ENCODE measurements around the gene SECTM1. TPM values are rescaled to one million over a fixed set of nuclear protein-coding genes. Genes with fewer than 3 reads are reported as not detected.

The SECTM1 gene
- total RNA-seq: 39.7 and 198 TPM in 2 replicates

DNA sequence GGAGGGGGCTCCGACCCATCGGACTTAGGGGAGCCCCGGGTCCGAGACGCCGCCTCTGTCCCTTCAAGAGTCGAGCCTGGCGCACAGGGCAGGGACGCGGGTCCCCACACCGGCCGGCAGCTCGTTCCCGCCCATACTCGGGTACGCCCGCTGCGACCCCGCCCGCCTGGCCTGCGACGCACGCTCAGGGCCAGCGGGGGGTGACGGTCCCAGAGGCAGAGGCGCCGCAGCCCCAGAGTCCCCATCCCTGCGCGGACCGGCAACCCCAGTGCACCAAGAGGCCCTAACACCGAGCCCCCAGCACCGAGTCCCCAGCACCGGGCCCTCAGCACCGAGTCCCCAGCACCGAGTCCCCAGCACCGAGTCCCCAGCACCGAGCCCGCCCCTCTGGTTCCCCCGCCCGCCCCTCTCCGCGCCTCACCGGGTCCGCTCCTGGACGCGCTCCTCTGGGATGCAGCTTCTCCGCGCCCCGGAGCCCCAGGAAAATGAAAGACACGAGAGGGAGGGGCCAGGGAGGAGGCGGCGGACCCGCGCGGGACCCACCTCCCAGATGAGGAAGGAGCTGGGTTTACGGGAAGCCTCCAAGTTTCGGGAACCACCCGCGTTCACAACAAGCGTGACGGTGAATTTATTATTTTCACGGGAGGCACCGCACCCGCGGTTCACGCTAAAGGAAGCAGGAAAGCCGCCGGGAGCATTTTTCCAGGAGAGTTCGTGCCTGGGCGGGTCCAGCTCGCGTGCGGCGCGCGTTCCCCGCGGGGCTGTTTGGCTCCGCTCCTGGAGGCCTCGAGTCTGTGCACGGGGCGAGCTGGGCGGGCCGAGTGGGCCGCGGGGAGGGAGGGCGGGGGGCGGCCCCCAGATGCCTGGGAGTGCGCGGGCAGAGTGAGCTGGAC, at the start of gene SECTM1:
Gene SECTM1 (minus strand): TSS at position 488 of the 893 bp plus-strand sequence. CDS start 6,526 bp downstream, outside the sequence.

DNA sequence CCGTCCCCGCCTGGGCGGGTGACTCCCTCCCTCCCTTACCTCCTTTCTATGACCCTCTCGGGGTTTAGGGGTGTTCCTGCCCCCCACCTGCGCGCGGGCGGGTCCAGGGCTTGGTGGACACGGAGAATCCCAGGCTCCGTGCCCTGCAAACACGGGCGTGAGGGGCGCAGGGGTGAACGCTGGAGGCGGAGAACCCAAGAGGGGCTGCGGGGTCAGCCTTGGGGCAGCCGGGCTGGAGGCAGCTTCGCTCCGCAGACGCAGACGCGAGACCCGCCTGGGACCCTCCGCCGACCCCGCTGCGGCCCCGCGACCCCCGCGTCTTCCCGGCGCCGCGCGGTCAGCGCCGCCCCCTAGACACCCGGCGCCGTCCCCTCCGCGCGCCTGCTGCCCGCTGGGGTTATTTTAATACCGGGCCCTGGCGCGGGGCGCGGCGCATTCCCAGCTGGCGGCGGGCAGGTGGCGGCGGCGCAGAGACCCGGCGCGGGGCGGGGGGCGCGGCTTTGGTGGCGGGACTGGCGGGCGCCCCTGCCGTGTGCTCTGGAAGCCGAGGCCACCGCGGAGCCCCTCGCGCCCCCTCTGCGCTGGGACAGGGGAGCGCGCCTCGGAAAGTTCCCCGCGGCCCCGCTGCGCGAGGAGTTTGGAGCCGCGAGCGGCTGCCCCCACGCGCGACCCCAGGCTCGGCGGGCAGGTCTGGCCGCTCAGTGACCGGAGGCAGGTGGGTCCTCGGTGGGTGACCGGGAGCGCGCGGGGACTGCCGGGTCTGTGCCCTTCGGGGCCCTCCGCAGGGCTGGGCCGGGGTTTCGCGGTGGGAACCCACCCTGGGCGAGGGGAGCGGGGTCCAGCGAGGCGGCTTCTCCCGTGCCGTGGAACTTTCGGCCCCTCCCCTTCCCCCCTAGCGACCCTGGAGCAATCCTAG, 38.0 kb upstream of the SECTM1 start, which contains the start of gene UTS2R:
Gene UTS2R (plus strand): TSS at position 433 of the 916 bp plus-strand sequence. CDS start 2,560 bp downstream, outside the sequence.

DNA sequence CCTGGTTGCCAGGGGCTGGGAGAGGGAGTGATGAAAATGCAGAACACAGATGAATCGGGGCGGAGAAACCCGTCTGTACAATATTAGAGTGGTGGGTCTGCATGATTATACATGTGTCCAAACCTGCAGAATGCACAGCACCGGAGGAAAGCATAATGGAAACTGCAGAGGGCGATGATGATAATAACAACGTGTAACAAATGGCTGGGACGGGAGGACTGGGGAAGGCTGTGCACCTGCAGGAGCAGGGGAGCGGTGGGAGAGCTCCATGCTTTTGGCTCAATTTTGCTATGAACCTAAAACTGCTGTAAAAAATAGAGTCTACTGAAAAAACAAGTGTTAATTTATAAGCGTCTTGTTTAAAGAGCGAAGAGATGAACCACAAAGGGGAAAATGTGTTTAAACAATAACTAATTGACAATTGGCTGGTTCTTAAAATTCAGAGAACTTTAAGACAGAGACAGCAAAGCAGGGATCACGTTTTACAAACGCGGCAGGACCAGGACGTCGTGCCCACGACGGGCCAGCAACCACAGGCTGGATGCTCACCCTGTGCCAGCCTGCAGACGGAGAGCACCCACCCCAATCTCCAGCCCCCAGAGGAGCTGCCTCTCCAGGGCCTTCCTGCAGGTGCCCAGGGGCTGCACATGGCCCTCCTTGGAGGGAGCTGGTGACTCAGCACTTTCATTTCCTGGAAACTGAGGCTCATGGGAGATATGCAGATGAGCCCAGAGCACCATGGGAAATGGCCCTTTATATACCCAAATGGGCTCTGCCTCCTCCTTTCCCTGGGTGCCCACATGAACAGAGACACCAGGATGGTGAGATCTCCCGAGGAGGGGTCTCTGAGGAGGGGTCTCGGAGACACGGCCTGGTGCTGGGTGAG, 25.1 kb upstream of the SECTM1 start, which contains the start of gene TEX19:
Gene TEX19 (plus strand): TSS at position 783 of the 886 bp plus-strand sequence. CDS start 2,904 bp downstream, outside the sequence.

DNA sequence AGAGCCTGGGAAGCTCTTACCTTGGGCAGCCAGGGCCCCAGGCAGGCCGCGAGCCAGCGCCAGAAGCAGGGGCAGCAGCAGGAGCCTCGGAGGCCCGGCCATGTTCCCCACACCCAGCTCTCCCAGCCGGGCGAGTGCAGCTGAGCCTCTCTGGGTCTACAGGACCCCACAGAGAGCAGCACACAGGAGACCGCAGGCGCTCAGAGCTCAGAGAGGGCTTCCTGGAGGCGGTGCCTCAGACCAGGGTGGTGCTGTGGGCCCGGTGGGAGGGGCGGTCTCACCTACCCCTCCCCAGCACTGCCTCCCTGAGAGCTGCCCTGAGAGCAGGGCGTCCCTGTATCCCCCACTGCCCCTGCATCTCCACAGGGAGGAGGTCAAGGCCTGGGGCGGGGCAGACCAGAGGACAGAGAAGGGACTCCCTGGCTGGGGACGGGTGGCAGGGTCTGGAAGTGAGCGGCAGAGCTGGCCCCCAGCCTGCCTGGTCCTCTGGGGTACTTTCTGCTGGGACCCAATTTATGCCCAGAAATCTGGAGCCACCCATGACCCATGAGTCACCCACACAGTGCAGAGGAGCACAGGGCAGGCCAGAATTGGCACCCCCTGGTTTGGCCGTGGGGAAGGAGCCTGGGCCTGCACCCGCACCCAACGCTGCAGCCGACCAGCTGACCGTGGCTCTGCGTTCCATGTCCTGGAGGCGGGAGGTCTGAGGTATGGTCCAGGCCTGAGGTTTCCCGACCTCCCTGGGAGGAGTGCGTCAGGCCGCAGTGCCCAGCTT, 16.0 kb downstream of the SECTM1 start, which contains the start of gene CD7:
Gene CD7 (minus strand): TSS at position 215 of the 775 bp plus-strand sequence. CDS start 113 bp downstream, at position 102.

DNA sequence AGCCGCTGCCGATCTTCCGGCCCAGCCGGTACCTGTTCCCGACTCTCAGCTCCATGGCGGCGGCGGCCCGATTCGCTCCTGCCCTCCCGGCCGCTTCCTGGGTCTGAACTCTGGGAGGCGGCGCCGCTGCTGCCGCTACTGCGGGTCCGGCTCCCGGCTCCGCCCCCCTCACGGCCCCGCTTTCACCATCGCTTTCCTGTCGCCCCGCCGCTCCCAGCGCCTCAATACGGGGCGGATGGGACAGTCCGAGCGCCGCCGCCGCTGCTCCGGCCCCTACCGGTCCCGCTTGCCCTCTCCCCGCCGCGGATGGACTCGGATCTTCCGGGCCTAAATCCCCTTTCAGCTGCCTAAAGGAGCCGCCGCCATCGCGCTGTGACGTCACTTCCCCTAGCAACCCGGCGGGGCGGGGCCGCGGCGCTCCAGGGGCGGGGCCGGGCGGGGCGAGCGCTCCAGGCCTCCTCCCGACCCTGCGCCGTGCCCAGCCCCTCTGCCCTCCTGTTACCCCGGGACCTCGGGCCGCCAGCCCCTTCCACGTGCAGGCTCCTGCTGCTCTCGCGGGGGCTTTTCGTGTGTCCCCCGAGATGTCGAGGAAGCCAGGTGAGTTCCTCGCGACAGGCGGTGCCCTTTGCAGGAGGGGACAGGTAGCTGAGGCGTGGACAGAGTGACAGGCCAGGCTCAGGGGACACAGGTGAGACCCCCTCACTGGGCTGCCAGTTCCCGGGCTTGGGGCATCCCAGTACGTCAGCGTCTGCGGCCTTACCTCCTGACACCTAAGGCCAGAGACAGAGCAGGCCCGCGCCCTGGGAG, 60.0 kb downstream of the SECTM1 start, which contains the start of gene CSNK1D:
Gene CSNK1D (minus strand): TSS at position 374 of the 807 bp plus-strand sequence. CDS start 319 bp downstream, at position 55.

Other genes starting within 250 kb of the SECTM1 start
- 153 and 279 TPM in 2 replicates for gene FASN, start 235.5 kb downstream of the SECTM1 start, total RNA-seq
- 12.6 and 16.0 TPM in 2 replicates for gene CCDC57, start 120.9 kb downstream of the SECTM1 start, total RNA-seq
- 80.3 and 222 TPM in 2 replicates for gene SLC16A3, start 104.7 kb downstream of the SECTM1 start, total RNA-seq
- 60.9 and 70.6 TPM in 2 replicates for gene CSNK1D, start 60.1 kb downstream of the SECTM1 start, total RNA-seq
- gene CD7, start 16.2 kb downstream of the SECTM1 start, total RNA-seq: 0.66 and 1.3 TPM in 2 replicates
- not detected in 2 replicates for gene TEX19, start 25.5 kb upstream of the SECTM1 start, total RNA-seq
- gene UTS2R, start 38.0 kb upstream of the SECTM1 start, total RNA-seq: 0.15 TPM in 1 of 2 replicates, not detected in the other
- 13.2 and 16.9 TPM in 2 replicates for gene HEXD, start 84.6 kb upstream of the SECTM1 start, total RNA-seq
- 36.2 and 64.2 TPM in 2 replicates for gene OGFOD3, start 84.8 kb upstream of the SECTM1 start, total RNA-seq
- 87.3 and 108 TPM in 2 replicates for gene CYBC1, start 117.0 kb upstream of the SECTM1 start, total RNA-seq
- 33.1 and 39.1 TPM in 2 replicates for gene NARF, start 125.0 kb upstream of the SECTM1 start, total RNA-seq
- 24.4 and 46.1 TPM in 2 replicates for gene FOXK2, start 186.0 kb upstream of the SECTM1 start, total RNA-seq